ENCODE data around the gene TAS1R1.

DNA sequence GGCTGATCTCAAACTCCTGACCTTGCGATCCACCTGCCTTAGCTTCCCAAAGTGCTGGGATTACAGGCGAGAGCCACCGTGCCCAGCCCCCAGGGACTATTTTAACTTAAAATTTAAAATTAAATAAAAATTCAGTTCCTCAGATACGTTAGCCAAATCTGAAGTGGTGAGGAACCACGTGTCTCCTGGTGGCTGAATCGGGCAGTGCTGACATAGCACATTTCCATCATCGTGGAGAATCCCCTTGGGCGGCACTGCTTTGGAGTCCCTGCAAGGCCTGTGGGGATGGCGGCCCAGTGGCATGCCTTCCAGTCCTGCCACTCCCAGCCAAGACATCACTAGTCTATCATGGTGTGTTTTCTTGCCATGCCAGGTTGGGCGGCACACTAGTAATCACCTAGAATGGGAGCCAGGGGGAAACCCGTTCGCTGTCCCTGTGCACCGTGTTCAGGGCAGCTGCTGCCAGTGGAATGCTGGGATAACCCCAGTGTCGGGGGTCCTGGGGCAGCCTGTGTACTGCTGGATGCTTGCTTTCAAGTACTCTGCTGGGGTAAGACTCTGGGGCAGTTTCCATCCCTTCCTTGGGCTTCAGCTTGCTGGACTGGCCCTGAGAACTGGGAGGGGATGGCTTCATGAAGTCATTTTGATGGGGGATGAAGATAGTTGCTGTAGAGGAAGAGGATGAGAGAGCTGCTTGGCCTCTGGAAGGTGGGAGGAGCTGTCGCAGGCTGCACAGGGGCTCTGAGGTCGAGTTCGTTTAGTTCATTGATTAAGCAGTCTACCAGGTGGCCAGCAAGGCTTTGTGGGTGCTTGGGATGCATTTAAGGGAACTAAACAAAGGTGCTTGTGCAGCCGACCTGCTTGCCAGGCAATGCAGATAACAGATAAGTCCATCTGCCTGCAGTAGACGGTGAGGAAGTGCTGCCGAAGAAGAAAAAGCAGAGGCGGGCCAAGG is 29.3 kb downstream of the TAS1R1 start:
- TF ChIP-seq, protein P1, sequence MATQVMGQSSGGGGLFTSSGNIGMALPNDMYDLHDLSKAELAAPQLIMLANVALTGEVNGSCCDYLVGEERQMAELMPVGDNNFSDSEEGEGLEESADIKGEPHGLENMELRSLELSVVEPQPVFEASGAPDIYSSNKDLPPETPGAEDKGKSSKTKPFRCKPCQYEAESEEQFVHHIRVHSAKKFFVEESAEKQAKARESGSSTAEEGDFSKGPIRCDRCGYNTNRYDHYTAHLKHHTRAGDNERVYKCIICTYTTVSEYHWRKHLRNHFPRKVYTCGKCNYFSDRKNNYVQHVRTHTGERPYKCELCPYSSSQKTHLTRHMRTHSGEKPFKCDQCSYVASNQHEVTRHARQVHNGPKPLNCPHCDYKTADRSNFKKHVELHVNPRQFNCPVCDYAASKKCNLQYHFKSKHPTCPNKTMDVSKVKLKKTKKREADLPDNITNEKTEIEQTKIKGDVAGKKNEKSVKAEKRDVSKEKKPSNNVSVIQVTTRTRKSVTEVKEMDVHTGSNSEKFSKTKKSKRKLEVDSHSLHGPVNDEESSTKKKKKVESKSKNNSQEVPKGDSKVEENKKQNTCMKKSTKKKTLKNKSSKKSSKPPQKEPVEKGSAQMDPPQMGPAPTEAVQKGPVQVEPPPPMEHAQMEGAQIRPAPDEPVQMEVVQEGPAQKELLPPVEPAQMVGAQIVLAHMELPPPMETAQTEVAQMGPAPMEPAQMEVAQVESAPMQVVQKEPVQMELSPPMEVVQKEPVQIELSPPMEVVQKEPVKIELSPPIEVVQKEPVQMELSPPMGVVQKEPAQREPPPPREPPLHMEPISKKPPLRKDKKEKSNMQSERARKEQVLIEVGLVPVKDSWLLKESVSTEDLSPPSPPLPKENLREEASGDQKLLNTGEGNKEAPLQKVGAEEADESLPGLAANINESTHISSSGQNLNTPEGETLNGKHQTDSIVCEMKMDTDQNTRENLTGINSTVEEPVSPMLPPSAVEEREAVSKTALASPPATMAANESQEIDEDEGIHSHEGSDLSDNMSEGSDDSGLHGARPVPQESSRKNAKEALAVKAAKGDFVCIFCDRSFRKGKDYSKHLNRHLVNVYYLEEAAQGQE (IDR thresholded peaks at IDR 0.05; ENCODE audit: insufficient read depth in 1 of 2, low read depth in 2 of 2, low read length in 1 of 2), result no peak
- TF ChIP-seq, protein P2, sequence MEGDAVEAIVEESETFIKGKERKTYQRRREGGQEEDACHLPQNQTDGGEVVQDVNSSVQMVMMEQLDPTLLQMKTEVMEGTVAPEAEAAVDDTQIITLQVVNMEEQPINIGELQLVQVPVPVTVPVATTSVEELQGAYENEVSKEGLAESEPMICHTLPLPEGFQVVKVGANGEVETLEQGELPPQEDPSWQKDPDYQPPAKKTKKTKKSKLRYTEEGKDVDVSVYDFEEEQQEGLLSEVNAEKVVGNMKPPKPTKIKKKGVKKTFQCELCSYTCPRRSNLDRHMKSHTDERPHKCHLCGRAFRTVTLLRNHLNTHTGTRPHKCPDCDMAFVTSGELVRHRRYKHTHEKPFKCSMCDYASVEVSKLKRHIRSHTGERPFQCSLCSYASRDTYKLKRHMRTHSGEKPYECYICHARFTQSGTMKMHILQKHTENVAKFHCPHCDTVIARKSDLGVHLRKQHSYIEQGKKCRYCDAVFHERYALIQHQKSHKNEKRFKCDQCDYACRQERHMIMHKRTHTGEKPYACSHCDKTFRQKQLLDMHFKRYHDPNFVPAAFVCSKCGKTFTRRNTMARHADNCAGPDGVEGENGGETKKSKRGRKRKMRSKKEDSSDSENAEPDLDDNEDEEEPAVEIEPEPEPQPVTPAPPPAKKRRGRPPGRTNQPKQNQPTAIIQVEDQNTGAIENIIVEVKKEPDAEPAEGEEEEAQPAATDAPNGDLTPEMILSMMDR (IDR thresholded peaks at IDR 0.05), result no peak

Measured in Panc1 (cell line).